Erythroblast (primary cell): ENCODE data around the gene SOWAHB.

Experiments used
- GATA1 ChIP-seq: IDR thresholded peaks from 2 replicates; pipeline ENCODE4 v1.6.1; 2011; ENCODE audit warnings: low read depth, mild to moderate bottlenecking, control low read depth, low read length, moderate library complexity
- POLR2A ChIP-seq: IDR thresholded peaks from 2 replicates; pipeline ENCODE4 v1.6.1; 2011; ENCODE audit warnings: mild to moderate bottlenecking, low read length

GRCh38 chr4:76947369-76947768 is 49.4 kb upstream of the SOWAHB start:
- no peak for TF ChIP-seq POLR2A
- TF ChIP-seq GATA1 = no peak
